Neural progenitor cell (in vitro differentiated cells): ENCODE measurements around the gene DPPA3.

Experiments
- CTCF ChIP-seq: fragments of 200-600 bp; sonication (generic); IDR thresholded peaks from 2 replicates; pipeline ENCODE4 v1.5.1; 2017; ENCODE audit warnings: antibody characterized with exemption, mild to moderate bottlenecking
- EZH2 ChIP-seq: fragments of 200-600 bp; sonication (generic); IDR thresholded peaks from 2 replicates; pipeline ENCODE4 v1.6.1; 2017; ENCODE audit warnings: antibody characterized with exemption, mild to moderate bottlenecking, moderate library complexity
- EZH2phosphoT487 ChIP-seq: fragments of 200-600 bp; sonication (generic); IDR thresholded peaks from 2 replicates; pipeline ENCODE4 v1.6.1; 2017; ENCODE audit warnings: antibody characterized with exemption

GRCh38 chr12:7750350-7750749 lies 39.1 kb downstream of the DPPA3 start:
- no peak for TF ChIP-seq CTCF
- TF ChIP-seq EZH2 = no peak
- TF ChIP-seq EZH2phosphoT487 = no peak
